CD14-positive monocyte (primary cell): ENCODE measurements around the gene ABT1. TPM values are rescaled to one million over a fixed set of nuclear protein-coding genes. Genes with fewer than 3 reads are reported as not detected.

ENCODE experiments used
- DNase-seq, 3 donors: peaks; one replicate each; pipeline ENCODE4 v3.0.0-alpha.2; 2011 to 2022
- H2AFZ ChIP-seq: 2 replicates; pipeline ENCODE4 v1.6.0; 2012; ENCODE audit warnings: mild to moderate bottlenecking, low read depth, low read length, inconsistent platforms; ENCODE audit not compliant: insufficient read depth, poor library complexity, severe bottlenecking
- H3K27ac ChIP-seq, 2 donors: 1 replicate in 1 of 2; 2 replicates in 1 of 2; pipeline ENCODE4 v1.5.1; 2012 to 2013; ENCODE audit warnings: low read length in 2 of 2, control low read depth in 1 of 2, inconsistent platforms in 1 of 2, low read depth in 1 of 2, mild to moderate bottlenecking in 1 of 2
- H3K27me3 ChIP-seq, 2 donors: one replicate each; pipeline versions ENCODE4 v1.6.0 to v1.6.1; 2011 to 2013; ENCODE audit warnings: low read length in 2 of 2; ENCODE audit not compliant: control insufficient read depth in 2 of 2, insufficient read depth in 2 of 2
- H3K36me3 ChIP-seq, 2 donors: replicated peaks in 1 of 2; 1 replicate in 1 of 2; 2 replicates in 1 of 2; pipeline versions ENCODE4 v1.5.1 to v1.6.1; 2012 to 2013; ENCODE audit warnings: low read length in 2 of 2, control low read depth in 1 of 2, inconsistent platforms in 1 of 2, mild to moderate bottlenecking in 1 of 2; ENCODE audit not compliant: insufficient read depth in 2 of 2, control insufficient read depth in 1 of 2
- H3K4me1 ChIP-seq, 2 donors: 1 replicate in 1 of 2; 2 replicates in 1 of 2; pipeline versions ENCODE4 v1.5.1 to v1.6.1; 2012 to 2013; ENCODE audit warnings: low read length in 2 of 2, control low read depth in 1 of 2, inconsistent platforms in 1 of 2, mild to moderate bottlenecking in 1 of 2, moderate library complexity in 1 of 2; ENCODE audit not compliant: insufficient read depth in 2 of 2, control insufficient read depth in 1 of 2
- H3K4me2 ChIP-seq: replicated peaks from 2 replicates; pipeline ENCODE3; 2012; ENCODE audit warnings: low read length, moderate library complexity, mild to moderate bottlenecking; ENCODE audit not compliant: poor library complexity, severe bottlenecking; ENCODE audit errors: extremely low read depth
- H3K4me3 ChIP-seq, 3 experiments: fragments of 200-600 bp in 1 of 3; sonication (generic) in 1 of 3; replicated peaks in 1 of 3; 1 replicate in 2 of 3; 2 replicates in 1 of 3; pipeline ENCODE4 v1.5.1; 2011 to 2013; ENCODE audit warnings: low read length in 3 of 3, mild to moderate bottlenecking in 3 of 3, control low read depth in 2 of 3, low read depth in 2 of 3, inconsistent platforms in 1 of 3, moderate library complexity in 1 of 3
- H3K79me2 ChIP-seq: 2 replicates; pipeline ENCODE4 v1.6.0; 2012; ENCODE audit warnings: mild to moderate bottlenecking, control low read depth, inconsistent platforms, low read length, moderate library complexity; ENCODE audit not compliant: insufficient read depth
- H3K9ac ChIP-seq: 2 replicates; pipeline ENCODE4 v1.6.0; 2017; ENCODE audit warnings: low read length, mild to moderate bottlenecking; ENCODE audit not compliant: insufficient read depth, poor library complexity, severe bottlenecking
- H3K9me3 ChIP-seq, 2 donors: replicated peaks in 1 of 2; 1 replicate in 1 of 2; 2 replicates in 1 of 2; pipeline versions ENCODE4 v1.5.1 to v1.6.1; 2012 to 2013; ENCODE audit warnings: low read length in 2 of 2, control low read depth in 1 of 2; ENCODE audit not compliant: control insufficient read depth in 1 of 2, insufficient read depth in 1 of 2
- H4K20me1 ChIP-seq: 2 replicates; pipeline ENCODE4 v1.6.0; 2012; ENCODE audit warnings: mild to moderate bottlenecking, low read length, control low read depth, moderate library complexity; ENCODE audit not compliant: insufficient read depth
- H3K27ac Mint-ChIP-seq, 7 donors: one replicate each; pipeline ENCODE4 v1.8.0; 2020; ENCODE audit warnings: mild to moderate bottlenecking in 7 of 7, mixed read lengths in 7 of 7, moderate library complexity in 6 of 7, inconsistent platforms in 2 of 7
- H3K27me3 Mint-ChIP-seq, 3 donors: one replicate each; pipeline ENCODE4 v1.8.0; 2021 to 2022; ENCODE audit warnings: low read depth in 3 of 3, mild to moderate bottlenecking in 3 of 3, mixed read lengths in 3 of 3, moderate library complexity in 3 of 3, inconsistent platforms in 1 of 3
- H3K36me3 Mint-ChIP-seq, 2 donors: one replicate each; pipeline ENCODE4 v1.8.0; 2020; ENCODE audit warnings: mixed read lengths in 2 of 2, inconsistent platforms in 1 of 2, mild to moderate bottlenecking in 1 of 2
- H3K4me1 Mint-ChIP-seq: one replicate; pipeline ENCODE4 v1.8.0; 2020; ENCODE audit warnings: mild to moderate bottlenecking, mixed read lengths
- H3K4me3 Mint-ChIP-seq, 2 donors: one replicate each; pipeline ENCODE4 v1.8.0; 2020; ENCODE audit warnings: mild to moderate bottlenecking in 2 of 2, mixed read lengths in 2 of 2, moderate library complexity in 1 of 2
- H3K9me3 Mint-ChIP-seq, 7 donors: one replicate each; pipeline ENCODE4 v1.8.0; 2020 to 2022; ENCODE audit warnings: mixed read lengths in 7 of 7, mild to moderate bottlenecking in 6 of 7, moderate library complexity in 6 of 7, inconsistent platforms in 2 of 7
- CTCF ChIP-seq: fragments of 200-600 bp; IDR thresholded peaks from one replicate; pipeline ENCODE4 v1.8.0; 2022; ENCODE audit warnings: antibody characterized with exemption, mild to moderate bottlenecking
- WGBS: methylation state at CpG from one replicate; pipeline ENCODE4 v1.1.5; 2013; ENCODE audit warnings: missing lambda C conversion rate; ENCODE audit not compliant: insufficient coverage; 5-methylcytosine and 5-hydroxymethylcytosine counted together
- intact Hi-C, 2 donors: fragments of 100-400 bp; cut with micrococcal nuclease; formaldehyde crosslinking; loops; one replicate each; pipeline versions ENCODE4 v1.15.0 to v1.15.1; 2023
- polyA plus RNA-seq, 3 donors: library from polyadenylated mRNA; depleted of rRNA in 1 of 3; unstranded in 2 of 3; stranded (reverse) in 1 of 3; fragments of 300-500 nt in 2 of 3; fragments of >200 nt in 1 of 3; fragmentation: Illumina TruSeq in 2 of 3; gene quantifications; 1 replicate in 2 of 3; 2 replicates in 1 of 3; pipeline ENCODE4 v1.2.3, GENCODE V29; 2012 to 2021

ABT1 gene
- polyA plus RNA-seq, 3 donors, result 11.6 to 40.6 (median 31.7) TPM

GRCh38 chr6:26550250-26550993 lies 46.3 kb upstream of the ABT1 start:
- Histone ChIP-seq H3K4me1 (peaks cover 44 to 45% of the 10 kb centered on the region in 2 donors), H3K27me3 (no peaks in the 10 kb centered on the region), H2AFZ (peak overlapping the region; percentile 86), H3K9ac (peak overlapping the region; percentile 27), H3K4me3 (peak overlapping the region; percentile 17 to 78 (median 46)), H3K9me3 (no peaks in the 10 kb centered on the region), H3K79me2 (no peaks in the 10 kb centered on the region), H4K20me1 (no peaks in the 10 kb centered on the region), H3K27ac (no peak overlapping the region), H3K36me3 (no peaks in the 10 kb centered on the region), H3K4me2 (peak overlapping the region; percentile 83)
- H3K27me3 Mint-ChIP-seq, result peaks cover 2 to 6% (median 3%) of the 10 kb centered on the region in 3 donors
- H3K4me3 Mint-ChIP-seq, result peak overlapping the region; percentile 92 to 93
- no peak for TF ChIP-seq CTCF
- peak in 2 of 3 donors; percentile 19 to 46 for DNase-seq
- WGBS, result 11% methylated on average over 28 of the region's 42 CpGs
- H3K36me3 Mint-ChIP-seq, result peaks cover 7 to 19% of the 10 kb centered on the region in 2 donors
- peak overlapping the region in 2 of 7 donors; percentile 62 to 84 for H3K27ac Mint-ChIP-seq
- intact Hi-C loops, result loop anchor here in 1 of 2 donors (10.0 kb wide), 2 partner anchors 216 to 1204 kb away; no protein-coding TSS in a partner anchor
- H3K9me3 Mint-ChIP-seq, result peaks cover 0 to 2% (median 0%) of the 10 kb centered on the region in 7 donors
- peaks cover 20% of the 10 kb centered on the region for H3K4me1 Mint-ChIP-seq

DNA sequence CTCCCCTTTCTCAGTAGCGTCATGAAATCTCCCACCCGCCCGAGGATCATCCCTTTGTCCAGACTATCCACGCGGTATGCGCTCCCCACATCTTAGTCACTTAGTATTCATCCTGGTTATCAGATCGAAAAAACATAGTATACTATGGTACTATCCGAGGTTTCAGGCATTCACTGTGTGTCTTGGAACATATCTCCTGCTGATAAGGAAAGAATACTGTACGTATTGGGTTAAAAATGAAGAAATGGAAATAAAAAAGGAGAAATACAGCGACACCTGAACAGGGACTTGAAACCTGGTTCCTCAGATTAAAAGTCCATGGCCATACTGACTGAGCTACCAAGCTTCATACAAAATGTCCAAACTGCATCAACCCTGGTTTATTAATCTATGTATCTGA lies 44.5 kb upstream of the ABT1 start:
- no peaks in the 10 kb centered on the region for H4K20me1 ChIP-seq
- H3K9ac ChIP-seq, result no peak overlapping the region
- H3K27me3 Mint-ChIP-seq, result peaks cover 2 to 8% (median 3%) of the 10 kb centered on the region in 3 donors
- H3K4me3 ChIP-seq, result no peak overlapping the region
- no peak for DNase-seq
- WGBS, result no CpG with 5 or more reads among the region's 10 CpGs
- peaks cover 13% of the 10 kb centered on the region for H3K4me1 Mint-ChIP-seq
- no peaks in the 10 kb centered on the region for H3K36me3 ChIP-seq
- H3K27ac ChIP-seq, result no peak overlapping the region
- TF ChIP-seq CTCF, result no peak
- H3K79me2 ChIP-seq, result no peaks in the 10 kb centered on the region
- no peaks in the 10 kb centered on the region for H3K27me3 ChIP-seq
- peaks cover 39 to 40% of the 10 kb centered on the region in 2 donors for H3K4me1 ChIP-seq
- H3K4me2 ChIP-seq, result no peak overlapping the region
- intact Hi-C loops, result loop anchor here in 1 of 2 donors (2.0 to 10.0 kb wide), 3 partner anchors 13 to 1203 kb away; partner anchors contain the start of gene HMGN4
- H2AFZ ChIP-seq, result no peak overlapping the region
- no peak overlapping the region for H3K27ac Mint-ChIP-seq
- no peaks in the 10 kb centered on the region for H3K9me3 ChIP-seq
- no peak overlapping the region for H3K4me3 Mint-ChIP-seq
- H3K9me3 Mint-ChIP-seq, result peaks cover 0 to 2% (median 0%) of the 10 kb centered on the region in 7 donors
- H3K36me3 Mint-ChIP-seq, result peaks cover 0 to 2% of the 10 kb centered on the region in 2 donors
